ENCODE results near the gene NOS3.

Gene NOS3
- total RNA-seq = 4.2 to 21.2 (median 5.2) reads per million in 3 experiments

GRCh38 chr7:150990416-150991186, at the start of gene NOS3:
Gene NOS3, plus strand, starts transcription at chr7:150991017. Its CDS starts 2,787 bp downstream, at chr7:150993804.
- DNase-seq = no peak

DNA sequence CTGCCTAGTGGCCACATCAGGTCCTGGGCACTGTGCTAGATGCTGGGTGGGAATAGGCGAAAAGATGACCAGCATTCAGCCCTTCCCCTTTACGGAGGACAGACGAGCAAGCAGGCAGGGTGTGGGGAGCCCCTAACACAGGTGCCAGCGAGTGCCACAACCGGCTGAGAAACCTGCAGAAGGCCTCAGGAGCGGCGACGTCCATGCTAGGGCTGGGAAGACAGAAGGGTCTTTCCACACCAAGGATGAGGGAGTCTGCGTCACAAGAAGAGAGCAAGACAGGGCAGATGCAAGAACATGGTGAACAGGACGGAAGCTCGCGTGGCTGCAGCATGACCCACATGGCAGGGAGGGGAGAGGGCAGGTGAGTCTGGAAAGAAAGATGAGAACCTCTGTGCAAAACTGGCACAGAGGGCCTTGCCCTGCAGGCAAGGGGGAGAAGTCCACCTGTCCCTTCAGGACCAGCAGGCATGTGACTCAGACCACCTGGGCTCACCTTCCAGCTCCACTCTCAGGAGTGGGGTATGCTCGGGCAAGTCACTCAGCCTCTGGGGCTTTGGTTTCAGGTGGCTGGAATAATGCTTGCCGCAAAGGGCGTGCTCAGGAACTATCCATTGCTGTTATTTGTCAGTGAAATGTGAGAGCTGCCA, 49.3 kb upstream of the NOS3 start:
- no peak for DNase-seq

DNA sequence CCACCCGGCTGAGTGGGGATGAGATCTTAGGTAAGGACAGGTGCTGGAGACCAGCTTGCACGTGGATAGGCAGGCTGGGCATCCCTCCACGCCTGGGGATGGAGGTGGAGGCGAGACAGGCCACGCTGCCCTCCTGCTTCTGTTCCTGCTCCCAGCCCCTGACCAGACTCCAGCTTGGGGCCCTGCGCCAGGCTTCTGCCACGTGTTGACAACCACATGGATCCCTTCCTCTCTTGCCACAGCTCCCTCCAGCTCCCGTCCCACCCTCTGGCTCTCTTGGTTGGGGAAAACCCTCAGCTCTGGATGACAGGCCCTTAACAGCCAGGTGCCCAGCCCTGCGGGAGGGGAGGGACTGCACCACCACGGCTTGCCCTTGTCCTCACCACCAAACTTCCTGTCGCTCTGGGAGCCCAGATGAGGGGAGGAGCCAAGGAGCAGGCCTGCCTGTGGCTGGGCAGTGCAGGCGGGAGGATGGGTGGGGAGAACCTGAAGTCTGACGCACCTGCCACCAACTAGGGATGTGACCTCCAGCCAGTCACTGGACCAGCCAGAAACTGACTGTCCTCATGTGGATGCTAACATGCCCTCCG, 48.7 kb upstream of the NOS3 start:
- DNase-seq = peak; percentile 53

DNA sequence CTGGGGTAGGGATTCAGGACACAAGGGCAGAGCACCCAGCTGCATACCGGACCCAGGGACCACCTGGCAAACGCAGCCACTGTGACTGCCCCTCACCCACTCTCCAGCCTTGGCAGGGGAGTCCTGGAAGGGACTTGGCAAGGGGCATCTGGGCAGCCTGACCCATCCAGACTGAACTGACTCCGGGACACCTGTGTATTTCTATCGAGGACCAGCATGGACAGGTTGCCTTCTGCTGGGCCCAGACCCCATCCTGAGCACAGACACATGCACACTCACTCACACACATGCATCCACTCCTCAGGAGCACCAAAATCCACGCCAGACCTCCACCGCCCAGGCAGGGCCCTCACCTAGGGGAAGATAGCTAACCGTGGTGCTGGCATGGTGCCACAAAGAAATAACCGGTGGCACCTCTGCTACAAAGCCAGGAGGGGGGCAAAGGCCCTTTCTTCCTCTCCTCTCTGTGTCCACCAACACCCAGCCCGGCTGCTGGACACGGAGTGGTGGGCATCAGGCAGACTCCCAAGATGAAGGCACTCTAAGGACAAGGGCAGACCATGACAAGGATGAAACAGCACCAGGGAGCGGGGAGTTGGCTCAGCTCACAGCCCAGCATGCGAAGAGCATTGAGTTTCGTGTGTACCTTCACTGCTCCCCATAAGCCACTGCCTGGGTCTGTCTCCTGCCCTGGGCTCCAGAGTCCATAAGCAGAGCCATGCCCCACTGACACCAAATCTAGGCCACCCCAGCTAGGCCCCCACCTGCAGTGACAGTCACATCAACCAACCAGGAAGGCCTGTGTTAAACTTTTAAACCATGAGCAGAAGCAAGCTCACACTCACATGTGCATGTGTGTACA, 48.0 kb upstream of the NOS3 start:
- DNase-seq = no peak

GRCh38 chr7:150943453-150943814, 47.4 kb upstream of the NOS3 start:
- DNase-seq = no peak

- DNase-seq = no peak
Measured at GRCh38 chr7:150944066-150945042, 46.5 kb upstream of the NOS3 start.

GRCh38 chr7:150945171-150945852, 45.5 kb upstream of the NOS3 start:
- no peak for DNase-seq

DNA sequence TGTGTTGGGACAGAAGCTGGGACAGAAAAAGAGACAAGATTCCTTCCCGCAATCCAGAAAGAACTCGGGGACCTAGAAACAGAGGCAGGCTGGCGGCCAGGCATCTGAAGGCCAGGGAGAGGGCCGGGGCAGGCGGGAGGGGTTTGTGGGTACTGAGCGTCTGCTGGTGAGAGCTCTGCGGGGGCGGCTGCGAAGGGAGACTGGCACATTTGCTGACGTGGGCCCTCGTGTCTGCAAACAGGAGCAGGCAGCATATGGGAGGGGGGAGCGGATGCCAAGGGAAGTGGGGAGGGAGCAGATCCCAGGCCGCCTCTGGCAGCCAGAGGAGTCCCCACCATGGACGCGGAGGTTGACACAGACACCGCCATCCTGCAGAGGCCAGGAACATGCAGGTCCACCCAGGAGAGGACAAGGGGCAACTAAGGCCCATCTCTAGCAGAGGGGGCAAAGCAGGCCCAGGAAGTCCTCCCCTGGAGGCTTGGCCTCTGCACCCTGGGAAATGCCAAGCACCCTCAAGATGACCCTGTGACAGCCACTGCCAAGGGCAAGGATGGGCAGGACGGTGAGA, 44.9 kb upstream of the NOS3 start:
- no peak for DNase-seq

DNA sequence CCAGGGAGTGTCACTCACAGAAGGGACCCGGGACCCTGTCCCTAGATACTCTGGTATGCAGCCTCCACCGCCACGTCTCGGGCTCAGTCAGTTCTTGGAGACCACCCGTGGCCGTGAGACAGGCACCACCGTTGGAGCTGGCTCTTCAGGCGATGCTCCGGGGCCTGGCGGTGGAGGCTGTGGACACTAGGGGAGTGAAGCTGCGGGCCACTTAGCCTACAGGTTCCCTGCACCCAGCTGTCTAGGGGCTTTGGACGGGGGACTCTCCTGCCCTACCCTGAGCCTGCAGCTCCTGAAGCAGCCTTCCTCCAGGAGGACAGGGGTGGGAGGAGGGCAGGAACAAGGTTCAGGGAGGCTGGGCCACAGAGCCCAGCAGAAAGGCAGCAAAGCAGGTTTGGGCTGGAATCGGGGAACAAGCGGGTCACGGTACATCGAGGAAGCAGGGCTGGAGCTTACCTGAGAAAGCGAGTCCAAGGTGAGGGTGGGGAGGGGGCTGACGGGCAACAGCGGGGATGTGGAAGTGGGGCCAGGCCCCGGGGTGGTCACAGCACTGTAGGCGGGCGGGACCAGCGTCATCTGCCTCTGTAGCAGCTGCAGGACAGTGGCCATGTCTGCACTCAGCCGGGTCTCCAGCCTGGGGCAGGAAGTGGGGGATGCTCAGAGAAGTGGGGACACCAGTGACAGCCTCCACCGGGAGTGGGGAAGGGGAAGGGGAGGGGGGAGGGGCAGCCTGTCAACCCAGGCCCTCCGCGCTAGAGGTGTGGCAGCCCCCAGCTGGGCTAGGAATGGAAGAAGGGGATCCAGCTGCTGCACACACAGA, 44.2 kb upstream of the NOS3 start:
- no peak for DNase-seq

- DNase-seq = no peak
Measured at GRCh38 chr7:150947241-150947745, 43.5 kb upstream of the NOS3 start.

DNA sequence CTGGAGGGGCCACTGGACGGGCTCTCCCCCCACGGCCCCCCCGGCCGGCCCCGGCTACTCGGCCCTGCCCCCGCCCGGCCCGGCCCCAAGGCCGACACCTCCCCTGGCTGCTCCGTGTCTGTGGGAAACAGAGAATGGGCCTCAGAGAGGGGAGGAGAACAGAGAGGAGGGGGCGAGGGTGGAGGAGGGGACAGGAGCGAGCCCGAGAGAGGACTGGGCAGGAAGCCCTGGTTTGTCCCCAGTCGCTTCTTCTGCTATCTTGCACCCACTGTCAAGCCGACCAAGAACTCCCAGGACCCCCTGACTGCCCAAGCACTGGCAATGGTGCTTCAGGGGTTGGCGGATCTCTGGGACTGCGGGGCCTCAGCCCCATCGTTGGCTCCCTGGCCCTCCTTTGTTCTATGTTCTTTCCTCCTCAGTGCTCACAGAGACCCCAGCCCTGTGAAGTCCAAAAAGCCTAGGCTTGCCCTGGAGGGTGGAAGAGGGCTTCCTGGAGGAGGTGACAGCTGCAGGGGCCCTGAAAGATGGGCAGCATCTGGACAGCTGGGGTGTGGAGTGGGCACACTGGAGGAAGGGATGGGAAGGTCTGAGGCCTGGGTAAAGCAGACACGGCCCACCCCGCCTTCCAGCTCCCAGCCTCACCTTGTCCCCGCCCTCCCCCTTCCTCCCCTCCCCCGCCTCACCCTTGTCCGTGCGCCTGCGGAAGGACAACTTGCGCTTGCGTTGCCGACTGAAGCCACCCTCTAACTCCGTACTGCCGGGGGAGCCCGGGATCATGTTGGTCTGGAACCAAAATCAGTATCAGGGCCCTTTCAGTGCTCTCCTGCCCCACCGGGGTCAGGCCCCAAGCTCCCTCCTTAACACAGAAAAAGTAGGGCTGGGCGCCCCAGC, 42.8 kb upstream of the NOS3 start:
- no peak for DNase-seq

DNA sequence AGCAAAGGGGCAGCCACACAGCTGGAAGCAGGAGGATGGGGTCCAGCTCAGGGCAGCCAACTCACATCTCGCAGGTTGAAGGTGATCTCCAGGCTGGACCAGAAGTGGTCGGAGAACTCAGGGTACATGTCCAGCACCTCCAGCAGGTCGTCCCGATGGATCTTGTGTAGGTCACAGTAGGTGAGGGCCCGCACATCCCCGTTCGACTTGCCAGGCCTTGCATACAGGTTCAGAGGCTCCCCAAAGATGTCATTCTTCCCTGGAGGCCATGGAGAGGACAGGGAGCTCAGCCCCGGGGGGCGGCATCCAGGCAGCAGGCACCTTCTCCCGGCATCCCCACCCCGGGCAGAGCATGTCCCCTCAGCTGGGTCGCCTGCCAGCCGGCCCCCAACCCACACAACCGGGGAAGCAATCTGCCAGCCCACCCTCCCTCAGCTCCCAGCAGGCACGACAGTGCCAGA, 42.0 kb upstream of the NOS3 start:
- DNase-seq = no peak

DNA sequence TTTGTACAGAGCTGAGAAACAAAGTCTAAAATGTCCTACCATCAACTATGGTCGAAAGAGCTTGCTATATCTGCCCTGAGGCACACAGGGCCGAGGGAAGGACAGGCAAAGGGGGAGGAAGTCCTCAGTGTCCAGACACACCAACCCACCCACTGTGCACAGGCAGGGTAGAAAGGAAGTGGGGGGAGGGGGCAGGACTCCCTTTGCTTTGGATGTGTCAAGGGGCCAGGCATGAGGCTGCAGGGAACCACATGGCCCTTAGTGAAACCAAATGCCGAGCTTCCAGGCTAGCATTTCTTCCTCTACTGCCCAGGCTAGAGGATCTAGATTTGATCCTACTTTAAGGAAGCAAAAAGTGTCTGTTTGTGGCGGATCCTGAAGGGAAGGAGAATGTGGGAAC, 41.3 kb upstream of the NOS3 start:
- DNase-seq = no peak

GRCh38 chr7:150949971-150950491, 40.8 kb upstream of the NOS3 start:
- DNase-seq = no peak

DNA sequence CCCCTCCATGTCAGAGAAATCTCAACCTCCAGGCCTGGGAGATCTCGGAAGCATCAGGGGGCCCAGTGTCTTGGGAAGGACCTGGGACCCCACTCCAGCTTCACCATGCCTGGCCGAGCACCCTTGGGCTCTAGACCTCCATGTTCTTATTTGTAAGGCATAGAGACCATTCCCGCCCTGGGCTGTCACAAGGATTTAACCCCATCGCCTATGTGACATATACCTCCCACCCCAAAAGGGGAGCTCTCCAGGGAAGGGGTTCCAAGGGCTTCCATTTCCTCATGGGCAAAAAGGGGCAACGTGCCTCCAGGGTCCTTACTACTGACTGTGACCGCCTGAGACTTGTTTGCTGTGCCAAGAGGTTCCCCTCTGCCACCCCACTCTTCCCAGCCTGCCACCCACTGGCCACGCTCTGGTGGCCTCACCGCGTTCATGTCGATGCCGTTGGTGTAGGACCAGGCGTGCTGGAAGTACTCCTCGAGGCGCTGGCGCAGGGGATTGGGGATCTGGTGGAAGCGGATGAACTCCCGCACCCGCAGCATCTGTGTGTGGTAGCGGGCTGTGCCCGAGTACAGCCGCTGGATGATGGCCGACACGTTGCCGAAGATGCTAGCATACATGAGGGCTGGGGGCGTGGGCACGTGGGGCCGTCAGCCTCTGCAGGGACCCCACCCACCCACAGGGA, 40.2 kb upstream of the NOS3 start:
- DNase-seq = no peak

- DNase-seq = no peak
Measured at GRCh38 chr7:150951181-150951520, 39.7 kb upstream of the NOS3 start.

DNA sequence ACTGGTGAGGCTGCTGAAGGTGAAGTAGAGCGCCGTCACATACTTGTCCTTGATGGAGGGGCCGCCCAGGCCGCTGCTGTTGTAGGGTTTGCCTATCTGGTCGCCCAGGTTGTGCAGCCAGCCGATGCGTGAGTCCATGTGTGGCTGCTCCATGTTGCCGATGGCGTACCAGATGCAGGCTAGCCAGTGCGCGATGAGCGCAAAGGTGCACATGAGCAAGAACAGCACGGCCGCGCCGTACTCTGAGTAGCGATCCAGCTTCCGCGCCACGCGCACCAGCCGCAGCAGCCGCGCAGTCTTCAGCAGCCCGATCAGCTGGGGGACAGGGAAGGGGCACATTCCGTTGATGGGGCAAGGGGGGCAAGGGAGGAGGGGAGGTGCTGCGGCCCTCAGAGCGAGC, 39.3 kb upstream of the NOS3 start:
- DNase-seq = no peak

Data from central memory CD4-positive, alpha-beta T cell (primary cell).